Measurements from ENCODE around the gene INF2. TPM values are rescaled to one million over a fixed set of nuclear protein-coding genes. Genes with fewer than 3 reads are reported as not detected.

INF2 gene
- total and polyA plus RNA-seq, 2 experiments from 2014 or later: 36.7 to 75.5 TPM

DNA sequence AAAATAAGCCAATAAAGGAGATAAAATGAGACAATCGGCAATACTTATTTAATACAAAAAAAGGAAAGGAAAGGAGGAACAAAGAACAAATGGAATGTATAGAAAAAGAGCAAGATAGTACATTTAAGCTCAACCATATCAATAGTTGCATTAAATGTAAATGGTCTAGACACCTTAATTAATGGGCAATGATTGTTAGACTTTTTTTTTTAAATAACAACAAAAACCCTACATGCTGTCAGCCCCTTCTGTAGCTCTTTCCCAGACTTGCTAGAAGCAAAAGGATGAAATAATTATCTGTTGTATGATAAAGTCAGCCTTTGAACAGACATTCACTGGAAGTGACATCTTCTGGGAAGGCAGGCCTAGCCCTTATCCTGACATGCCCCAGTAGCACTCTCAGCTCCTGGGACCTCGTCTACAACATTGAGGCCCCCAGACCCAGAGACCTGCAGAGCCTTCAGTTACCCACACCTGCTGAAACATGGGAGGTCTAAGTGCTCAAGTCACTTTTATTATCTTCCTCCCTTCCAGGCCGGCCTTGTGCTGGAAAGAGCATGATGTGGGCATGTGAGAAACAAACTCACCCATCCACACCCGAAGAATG lies 76.9 kb downstream of the INF2 start:
- H3K27ac ChIP-seq (ENCODE audit: low read depth): no peak overlapping the region
- 0 out of 2 replicates have a peak, but pooled peaks cover 4% of the 10 kb centered on the region for H3K36me3 ChIP-seq (ENCODE audit: insufficient read depth)
- H3K4me3 Mint-ChIP-seq: peak overlapping the region; percentile 59
- DNase-seq (ENCODE audit: low spot score) (no peak), ATAC-seq (no peak)
- peaks cover 11% of the 10 kb centered on the region for H3K4me1 ChIP-seq (ENCODE audit: insufficient read depth)
- no peak overlapping the region for H3K4me3 ChIP-seq
- H3K79me2 ChIP-seq (replicated peaks; ENCODE audit: insufficient read depth): no peaks in the 10 kb centered on the region
- H3K9me2 ChIP-seq (ENCODE audit: insufficient read depth): no peaks in the 10 kb centered on the region; the same call in 1 of the 2 replicates
- H4K20me1 ChIP-seq (replicated peaks; ENCODE audit: insufficient read depth): 0 out of 2 replicates have a peak, but pooled peaks cover 6% of the 10 kb centered on the region
- H3K27me3 ChIP-seq (ENCODE audit: insufficient read depth): no peaks in the 10 kb centered on the region
- H3K4me1 Mint-ChIP-seq: peaks cover 18% of the 10 kb centered on the region
- peaks cover 48% of the 10 kb centered on the region for H3K36me3 Mint-ChIP-seq (ENCODE audit: low read depth)
- TF ChIP-seq CREB1 (CRISPR knock-in tag; IDR thresholded peaks at IDR 0.05; ENCODE audit: low read depth): no peak
- TF ChIP-seq ZNF114 (CRISPR knock-in tag; IDR thresholded peaks at IDR 0.05): no peak
- TF ChIP-seq ZNF331 (CRISPR knock-in tag; IDR thresholded peaks at IDR 0.05; ENCODE audit: low read depth): no peak
- no peak for TF ChIP-seq POLR2AphosphoS5 (IDR thresholded peaks at IDR 0.05; ENCODE audit: low read depth)
- TF ChIP-seq, protein P1, sequence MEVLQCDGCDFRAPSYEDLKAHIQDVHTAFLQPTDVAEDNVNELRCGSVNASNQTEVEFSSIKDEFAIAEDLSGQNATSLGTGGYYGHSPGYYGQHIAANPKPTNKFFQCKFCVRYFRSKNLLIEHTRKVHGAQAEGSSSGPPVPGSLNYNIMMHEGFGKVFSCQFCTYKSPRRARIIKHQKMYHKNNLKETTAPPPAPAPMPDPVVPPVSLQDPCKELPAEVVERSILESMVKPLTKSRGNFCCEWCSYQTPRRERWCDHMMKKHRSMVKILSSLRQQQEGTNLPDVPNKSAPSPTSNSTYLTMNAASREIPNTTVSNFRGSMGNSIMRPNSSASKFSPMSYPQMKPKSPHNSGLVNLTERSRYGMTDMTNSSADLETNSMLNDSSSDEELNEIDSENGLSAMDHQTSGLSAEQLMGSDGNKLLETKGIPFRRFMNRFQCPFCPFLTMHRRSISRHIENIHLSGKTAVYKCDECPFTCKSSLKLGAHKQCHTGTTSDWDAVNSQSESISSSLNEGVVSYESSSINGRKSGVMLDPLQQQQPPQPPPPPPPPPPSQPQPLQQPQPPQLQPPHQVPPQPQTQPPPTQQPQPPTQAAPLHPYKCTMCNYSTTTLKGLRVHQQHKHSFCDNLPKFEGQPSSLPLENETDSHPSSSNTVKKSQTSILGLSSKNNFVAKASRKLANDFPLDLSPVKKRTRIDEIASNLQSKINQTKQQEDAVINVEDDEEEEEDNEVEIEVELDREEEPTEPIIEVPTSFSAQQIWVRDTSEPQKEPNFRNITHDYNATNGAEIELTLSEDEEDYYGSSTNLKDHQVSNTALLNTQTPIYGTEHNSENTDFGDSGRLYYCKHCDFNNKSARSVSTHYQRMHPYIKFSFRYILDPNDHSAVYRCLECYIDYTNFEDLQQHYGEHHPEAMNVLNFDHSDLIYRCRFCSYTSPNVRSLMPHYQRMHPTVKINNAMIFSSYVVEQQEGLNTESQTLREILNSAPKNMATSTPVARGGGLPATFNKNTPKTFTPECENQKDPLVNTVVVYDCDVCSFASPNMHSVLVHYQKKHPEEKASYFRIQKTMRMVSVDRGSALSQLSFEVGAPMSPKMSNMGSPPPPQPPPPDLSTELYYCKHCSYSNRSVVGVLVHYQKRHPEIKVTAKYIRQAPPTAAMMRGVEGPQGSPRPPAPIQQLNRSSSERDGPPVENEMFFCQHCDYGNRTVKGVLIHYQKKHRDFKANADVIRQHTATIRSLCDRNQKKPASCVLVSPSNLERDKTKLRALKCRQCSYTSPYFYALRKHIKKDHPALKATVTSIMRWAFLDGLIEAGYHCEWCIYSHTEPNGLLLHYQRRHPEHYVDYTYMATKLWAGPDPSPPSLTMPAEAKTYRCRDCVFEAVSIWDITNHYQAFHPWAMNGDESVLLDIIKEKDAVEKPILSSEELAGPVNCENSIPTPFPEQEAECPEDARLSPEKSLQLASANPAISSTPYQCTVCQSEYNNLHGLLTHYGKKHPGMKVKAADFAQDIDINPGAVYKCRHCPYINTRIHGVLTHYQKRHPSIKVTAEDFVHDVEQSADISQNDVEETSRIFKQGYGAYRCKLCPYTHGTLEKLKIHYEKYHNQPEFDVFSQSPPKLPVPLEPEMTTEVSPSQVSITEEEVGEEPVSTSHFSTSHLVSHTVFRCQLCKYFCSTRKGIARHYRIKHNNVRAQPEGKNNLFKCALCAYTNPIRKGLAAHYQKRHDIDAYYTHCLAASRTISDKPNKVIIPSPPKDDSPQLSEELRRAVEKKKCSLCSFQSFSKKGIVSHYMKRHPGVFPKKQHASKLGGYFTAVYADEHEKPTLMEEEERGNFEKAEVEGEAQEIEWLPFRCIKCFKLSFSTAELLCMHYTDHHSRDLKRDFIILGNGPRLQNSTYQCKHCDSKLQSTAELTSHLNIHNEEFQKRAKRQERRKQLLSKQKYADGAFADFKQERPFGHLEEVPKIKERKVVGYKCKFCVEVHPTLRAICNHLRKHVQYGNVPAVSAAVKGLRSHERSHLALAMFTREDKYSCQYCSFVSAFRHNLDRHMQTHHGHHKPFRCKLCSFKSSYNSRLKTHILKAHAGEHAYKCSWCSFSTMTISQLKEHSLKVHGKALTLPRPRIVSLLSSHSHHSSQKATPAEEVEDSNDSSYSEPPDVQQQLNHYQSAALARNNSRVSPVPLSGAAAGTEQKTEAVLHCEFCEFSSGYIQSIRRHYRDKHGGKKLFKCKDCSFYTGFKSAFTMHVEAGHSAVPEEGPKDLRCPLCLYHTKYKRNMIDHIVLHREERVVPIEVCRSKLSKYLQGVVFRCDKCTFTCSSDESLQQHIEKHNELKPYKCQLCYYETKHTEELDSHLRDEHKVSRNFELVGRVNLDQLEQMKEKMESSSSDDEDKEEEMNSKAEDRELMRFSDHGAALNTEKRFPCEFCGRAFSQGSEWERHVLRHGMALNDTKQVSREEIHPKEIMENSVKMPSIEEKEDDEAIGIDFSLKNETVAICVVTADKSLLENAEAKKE (CRISPR knock-in tag; IDR thresholded peaks at IDR 0.05): no peak
- no peak for TF ChIP-seq STAT1 (IDR thresholded peaks at IDR 0.05; ENCODE audit: unreplicated experiment)
- H3K4me2 ChIP-seq: no peak overlapping the region
- no peak overlapping the region for H2AFZ ChIP-seq
- peaks cover 12% of the 10 kb centered on the region for H3K9me3 Mint-ChIP-seq
- no peak overlapping the region; the same call in 1 of the 2 replicates for H3K27ac Mint-ChIP-seq
- peaks cover 3% of the 10 kb centered on the region for H3K27me3 Mint-ChIP-seq (ENCODE audit: insufficient read depth, low read depth, poor library complexity)
- H3F3A ChIP-seq (replicated peaks; ENCODE audit: low read depth): peaks cover 9% of the 10 kb centered on the region; the same call in 1 of the 2 replicates
